HG03025 (cell line): Measurements from ENCODE around the gene ABHD17B.

Experiments used
- ATAC-seq: cut with Tn5 transposase; IDR thresholded peaks from one replicate; pipeline ENCODE4 v1.9.1; 2021; ENCODE audit warnings: mild to moderate bottlenecking, moderate library complexity; ENCODE audit not compliant: unreplicated experiment, low FRiP score

The ABHD17B gene

GRCh38 chr9:71822935-71823334, 88.1 kb downstream of the ABHD17B start:
- ATAC-seq = no peak

GRCh38 chr9:71822456-71822855, 88.5 kb downstream of the ABHD17B start:
- no peak for ATAC-seq

- ATAC-seq = no peak
Observed at GRCh38 chr9:71821405-71821804, 89.6 kb downstream of the ABHD17B start.

GRCh38 chr9:71820403-71820921, 90.5 kb downstream of the ABHD17B start:
- no peak for ATAC-seq

- ATAC-seq = no peak
Observed at GRCh38 chr9:71819115-71819739, 91.8 kb downstream of the ABHD17B start.

GRCh38 chr9:71816916-71817451, 94.0 kb downstream of the ABHD17B start:
- ATAC-seq = no peak
